CD14-positive monocyte (primary cell): ENCODE measurements around the gene KHSRP. TPM values are rescaled to one million over a fixed set of nuclear protein-coding genes. Genes with fewer than 3 reads are reported as not detected.
A peak's percentile ranks its signal among the peaks of the same experiment; 100 is the strongest.

Experiments used
- DNase-seq, 3 donors: peaks; one replicate each; pipeline ENCODE4 v3.0.0-alpha.2; 2011 to 2022
- H2AFZ ChIP-seq: 2 replicates; pipeline ENCODE4 v1.6.0; 2012; ENCODE audit warnings: mild to moderate bottlenecking, low read depth, low read length, inconsistent platforms; ENCODE audit not compliant: insufficient read depth, poor library complexity, severe bottlenecking
- H3K27ac ChIP-seq, 2 donors: 1 replicate in 1 of 2; 2 replicates in 1 of 2; pipeline ENCODE4 v1.5.1; 2012 to 2013; ENCODE audit warnings: low read length in 2 of 2, control low read depth in 1 of 2, inconsistent platforms in 1 of 2, low read depth in 1 of 2, mild to moderate bottlenecking in 1 of 2
- H3K27me3 ChIP-seq, 2 donors: one replicate each; pipeline versions ENCODE4 v1.6.0 to v1.6.1; 2011 to 2013; ENCODE audit warnings: low read length in 2 of 2; ENCODE audit not compliant: control insufficient read depth in 2 of 2, insufficient read depth in 2 of 2
- H3K36me3 ChIP-seq, 2 donors: replicated peaks in 1 of 2; 1 replicate in 1 of 2; 2 replicates in 1 of 2; pipeline versions ENCODE4 v1.5.1 to v1.6.1; 2012 to 2013; ENCODE audit warnings: low read length in 2 of 2, control low read depth in 1 of 2, inconsistent platforms in 1 of 2, mild to moderate bottlenecking in 1 of 2; ENCODE audit not compliant: insufficient read depth in 2 of 2, control insufficient read depth in 1 of 2
- H3K4me1 ChIP-seq, 2 donors: 1 replicate in 1 of 2; 2 replicates in 1 of 2; pipeline versions ENCODE4 v1.5.1 to v1.6.1; 2012 to 2013; ENCODE audit warnings: low read length in 2 of 2, control low read depth in 1 of 2, inconsistent platforms in 1 of 2, mild to moderate bottlenecking in 1 of 2, moderate library complexity in 1 of 2; ENCODE audit not compliant: insufficient read depth in 2 of 2, control insufficient read depth in 1 of 2
- H3K4me2 ChIP-seq: replicated peaks from 2 replicates; pipeline ENCODE3; 2012; ENCODE audit warnings: low read length, moderate library complexity, mild to moderate bottlenecking; ENCODE audit not compliant: poor library complexity, severe bottlenecking; ENCODE audit errors: extremely low read depth
- H3K4me3 ChIP-seq, 3 experiments: fragments of 200-600 bp in 1 of 3; sonication (generic) in 1 of 3; replicated peaks in 1 of 3; 1 replicate in 2 of 3; 2 replicates in 1 of 3; pipeline ENCODE4 v1.5.1; 2011 to 2013; ENCODE audit warnings: low read length in 3 of 3, mild to moderate bottlenecking in 3 of 3, control low read depth in 2 of 3, low read depth in 2 of 3, inconsistent platforms in 1 of 3, moderate library complexity in 1 of 3
- H3K79me2 ChIP-seq: 2 replicates; pipeline ENCODE4 v1.6.0; 2012; ENCODE audit warnings: mild to moderate bottlenecking, control low read depth, inconsistent platforms, low read length, moderate library complexity; ENCODE audit not compliant: insufficient read depth
- H3K9ac ChIP-seq: 2 replicates; pipeline ENCODE4 v1.6.0; 2017; ENCODE audit warnings: low read length, mild to moderate bottlenecking; ENCODE audit not compliant: insufficient read depth, poor library complexity, severe bottlenecking
- H3K9me3 ChIP-seq, 2 donors: replicated peaks in 1 of 2; 1 replicate in 1 of 2; 2 replicates in 1 of 2; pipeline versions ENCODE4 v1.5.1 to v1.6.1; 2012 to 2013; ENCODE audit warnings: low read length in 2 of 2, control low read depth in 1 of 2; ENCODE audit not compliant: control insufficient read depth in 1 of 2, insufficient read depth in 1 of 2
- H4K20me1 ChIP-seq: 2 replicates; pipeline ENCODE4 v1.6.0; 2012; ENCODE audit warnings: mild to moderate bottlenecking, low read length, control low read depth, moderate library complexity; ENCODE audit not compliant: insufficient read depth
- H3K27ac Mint-ChIP-seq, 7 donors: one replicate each; pipeline ENCODE4 v1.8.0; 2020; ENCODE audit warnings: mild to moderate bottlenecking in 7 of 7, mixed read lengths in 7 of 7, moderate library complexity in 6 of 7, inconsistent platforms in 2 of 7
- H3K27me3 Mint-ChIP-seq, 3 donors: one replicate each; pipeline ENCODE4 v1.8.0; 2021 to 2022; ENCODE audit warnings: low read depth in 3 of 3, mild to moderate bottlenecking in 3 of 3, mixed read lengths in 3 of 3, moderate library complexity in 3 of 3, inconsistent platforms in 1 of 3
- H3K36me3 Mint-ChIP-seq, 2 donors: one replicate each; pipeline ENCODE4 v1.8.0; 2020; ENCODE audit warnings: mixed read lengths in 2 of 2, inconsistent platforms in 1 of 2, mild to moderate bottlenecking in 1 of 2
- H3K4me1 Mint-ChIP-seq: one replicate; pipeline ENCODE4 v1.8.0; 2020; ENCODE audit warnings: mild to moderate bottlenecking, mixed read lengths
- H3K4me3 Mint-ChIP-seq, 2 donors: one replicate each; pipeline ENCODE4 v1.8.0; 2020; ENCODE audit warnings: mild to moderate bottlenecking in 2 of 2, mixed read lengths in 2 of 2, moderate library complexity in 1 of 2
- H3K9me3 Mint-ChIP-seq, 7 donors: one replicate each; pipeline ENCODE4 v1.8.0; 2020 to 2022; ENCODE audit warnings: mixed read lengths in 7 of 7, mild to moderate bottlenecking in 6 of 7, moderate library complexity in 6 of 7, inconsistent platforms in 2 of 7
- CTCF ChIP-seq: fragments of 200-600 bp; IDR thresholded peaks from one replicate; pipeline ENCODE4 v1.8.0; 2022; ENCODE audit warnings: antibody characterized with exemption, mild to moderate bottlenecking
- WGBS: methylation state at CpG from one replicate; pipeline ENCODE4 v1.1.5; 2013; ENCODE audit warnings: missing lambda C conversion rate; ENCODE audit not compliant: insufficient coverage; 5-methylcytosine and 5-hydroxymethylcytosine counted together
- intact Hi-C, 2 donors: fragments of 100-400 bp; cut with micrococcal nuclease; formaldehyde crosslinking; loops; one replicate each; pipeline versions ENCODE4 v1.15.0 to v1.15.1; 2023
- polyA plus RNA-seq, 3 donors: library from polyadenylated mRNA; depleted of rRNA in 1 of 3; unstranded in 2 of 3; stranded (reverse) in 1 of 3; fragments of 300-500 nt in 2 of 3; fragments of >200 nt in 1 of 3; fragmentation: Illumina TruSeq in 2 of 3; gene quantifications; 1 replicate in 2 of 3; 2 replicates in 1 of 3; pipeline ENCODE4 v1.2.3, GENCODE V29; 2012 to 2021

The KHSRP gene
- polyA plus RNA-seq, 3 donors: 8.6 to 63.3 (median 9.1) TPM

GRCh38 chr19:6393983-6394412 lies 30.6 kb downstream of the KHSRP start:
- H3K27ac ChIP-seq: peak overlapping the region; percentile 91 to 92
- DNase-seq: peak in 2 of 3 donors; percentile 40 to 67
- Mint-ChIP-seq H3K27ac (peak overlapping the region; percentile 96 to 99 (median 97)), H3K9me3 (no peaks in the 10 kb centered on the region), H3K27me3 (peaks cover 1 to 6% (median 6%) of the 10 kb centered on the region in 3 donors), H3K4me1 (peaks cover 19% of the 10 kb centered on the region), H3K36me3 (peaks cover 13 to 28% of the 10 kb centered on the region in 2 donors), H3K4me3 (peak overlapping the region; percentile 89 to 94)
- peaks cover 14 to 22% of the 10 kb centered on the region in 2 donors for H3K4me1 ChIP-seq
- peaks cover 11 to 23% of the 10 kb centered on the region in 2 donors for H3K36me3 ChIP-seq
- peak overlapping the region; percentile 48 to 86 (median 62) for H3K4me3 ChIP-seq
- 0% methylated on average over 9 of the region's 14 CpGs for WGBS
- peak overlapping the region; percentile 93 for H3K9ac ChIP-seq
- H3K79me2 ChIP-seq: peaks cover 22% of the 10 kb centered on the region
- H3K27me3 ChIP-seq: no peaks in the 10 kb centered on the region
- intact Hi-C loops: loop anchor here in 1 of 2 donors (2.0 kb wide), 1 partner anchor 21 kb away; the partner anchor contains the start of gene ALKBH7
- H4K20me1 ChIP-seq: no peaks in the 10 kb centered on the region
- H2AFZ ChIP-seq: peak overlapping the region; percentile 98
- peak overlapping the region; percentile 90 for H3K4me2 ChIP-seq
- no peaks in the 10 kb centered on the region for H3K9me3 ChIP-seq
- TF ChIP-seq CTCF: no peak

GRCh38 chr19:6393074-6393982 lies 31.3 kb downstream of the KHSRP start, which contains the start of gene GTF2F1:
TSS of gene GTF2F1 (minus strand) at chr19:6393164. CDS start at chr19:6392995, 169 bp downstream.
- no peaks in the 10 kb centered on the region for H3K9me3 Mint-ChIP-seq
- WGBS: under 1% methylated on average over 65 of the region's 69 CpGs
- Histone ChIP-seq H3K36me3 (peaks cover 18 to 30% of the 10 kb centered on the region in 2 donors), H3K4me2 (peak within 1 kb of the TSS; percentile 90), H3K79me2 (peaks cover 26% of the 10 kb centered on the region), H3K27me3 (no peaks in the 10 kb centered on the region), H3K4me3 (peak within 1 kb of the TSS; percentile 48 to 86 (median 62)), H3K9ac (peak within 1 kb of the TSS; percentile 93), H3K27ac (peak within 1 kb of the TSS; percentile 91 to 92), H4K20me1 (no peaks in the 10 kb centered on the region), H3K9me3 (no peaks in the 10 kb centered on the region), H2AFZ (peak within 1 kb of the TSS; percentile 98), H3K4me1 (peaks cover 14 to 22% of the 10 kb centered on the region in 2 donors)
- peaks cover 0 to 6% (median 4%) of the 10 kb centered on the region in 3 donors for H3K27me3 Mint-ChIP-seq
- peak within 1 kb of the TSS; percentile 96 to 99 (median 97) for H3K27ac Mint-ChIP-seq
- peak within 1 kb of the TSS; percentile 89 to 94 for H3K4me3 Mint-ChIP-seq
- DNase-seq: peak; percentile 86 to 92 (median 90)
- TF ChIP-seq CTCF: no peak
- peaks cover 19 to 35% of the 10 kb centered on the region in 2 donors for H3K36me3 Mint-ChIP-seq
- intact Hi-C loops: loop anchor here in 1 of 2 donors (2.0 kb wide), 1 partner anchor 21 kb away; the partner anchor contains the start of gene ALKBH7
- H3K4me1 Mint-ChIP-seq: peaks cover 19% of the 10 kb centered on the region
